ENCODE measurements around the gene RPUSD1.
"Not testable (repeated sequence)": the region's sequence is repeated elsewhere in the genome, so short reads cannot be mapped to it uniquely, and the experiment has no call there.

RPUSD1 gene

DNA sequence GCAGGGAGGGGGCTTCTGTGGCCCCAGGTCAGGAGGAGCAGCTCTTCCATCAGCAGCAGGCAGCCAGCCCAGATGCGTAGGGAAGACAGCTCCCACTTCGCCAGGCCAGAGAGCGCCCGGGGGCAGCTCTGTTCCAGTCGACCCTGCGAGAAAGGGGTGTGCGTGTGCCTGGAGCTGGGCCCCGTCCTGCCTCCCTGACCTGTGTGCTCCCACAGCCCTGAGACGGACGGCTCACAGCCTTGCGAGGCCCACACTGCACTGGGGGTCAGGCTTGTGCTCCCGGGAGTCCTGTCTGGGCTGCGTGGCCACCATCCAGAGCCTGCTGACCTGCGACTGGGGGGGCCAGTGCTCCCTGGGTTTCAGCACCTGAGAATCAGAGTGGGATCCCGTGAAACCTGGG, 28.1 kb downstream of the RPUSD1 start:
- no peak overlapping the region for H3K27ac ChIP-seq
- H3K9me3 ChIP-seq, result no peaks in the 10 kb centered on the region
- TF ChIP-seq, protein P1, sequence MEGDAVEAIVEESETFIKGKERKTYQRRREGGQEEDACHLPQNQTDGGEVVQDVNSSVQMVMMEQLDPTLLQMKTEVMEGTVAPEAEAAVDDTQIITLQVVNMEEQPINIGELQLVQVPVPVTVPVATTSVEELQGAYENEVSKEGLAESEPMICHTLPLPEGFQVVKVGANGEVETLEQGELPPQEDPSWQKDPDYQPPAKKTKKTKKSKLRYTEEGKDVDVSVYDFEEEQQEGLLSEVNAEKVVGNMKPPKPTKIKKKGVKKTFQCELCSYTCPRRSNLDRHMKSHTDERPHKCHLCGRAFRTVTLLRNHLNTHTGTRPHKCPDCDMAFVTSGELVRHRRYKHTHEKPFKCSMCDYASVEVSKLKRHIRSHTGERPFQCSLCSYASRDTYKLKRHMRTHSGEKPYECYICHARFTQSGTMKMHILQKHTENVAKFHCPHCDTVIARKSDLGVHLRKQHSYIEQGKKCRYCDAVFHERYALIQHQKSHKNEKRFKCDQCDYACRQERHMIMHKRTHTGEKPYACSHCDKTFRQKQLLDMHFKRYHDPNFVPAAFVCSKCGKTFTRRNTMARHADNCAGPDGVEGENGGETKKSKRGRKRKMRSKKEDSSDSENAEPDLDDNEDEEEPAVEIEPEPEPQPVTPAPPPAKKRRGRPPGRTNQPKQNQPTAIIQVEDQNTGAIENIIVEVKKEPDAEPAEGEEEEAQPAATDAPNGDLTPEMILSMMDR (IDR thresholded peaks at IDR 0.05), result no peak
- H3K4me1 ChIP-seq, result peaks cover 0 to 4% (median 0%) of the 10 kb centered on the region in 4 donors
- peaks cover 0 to 47% of the 10 kb centered on the region in 2 donors for H3K27me3 ChIP-seq
- no peak for DNase-seq
- intact Hi-C loops (cut with DNase I; ENCODE audit: low total_unique reads), result no loop called here
- no peak overlapping the region for H3K4me3 ChIP-seq
- no peaks in the 10 kb centered on the region for H3K36me3 ChIP-seq

DNA sequence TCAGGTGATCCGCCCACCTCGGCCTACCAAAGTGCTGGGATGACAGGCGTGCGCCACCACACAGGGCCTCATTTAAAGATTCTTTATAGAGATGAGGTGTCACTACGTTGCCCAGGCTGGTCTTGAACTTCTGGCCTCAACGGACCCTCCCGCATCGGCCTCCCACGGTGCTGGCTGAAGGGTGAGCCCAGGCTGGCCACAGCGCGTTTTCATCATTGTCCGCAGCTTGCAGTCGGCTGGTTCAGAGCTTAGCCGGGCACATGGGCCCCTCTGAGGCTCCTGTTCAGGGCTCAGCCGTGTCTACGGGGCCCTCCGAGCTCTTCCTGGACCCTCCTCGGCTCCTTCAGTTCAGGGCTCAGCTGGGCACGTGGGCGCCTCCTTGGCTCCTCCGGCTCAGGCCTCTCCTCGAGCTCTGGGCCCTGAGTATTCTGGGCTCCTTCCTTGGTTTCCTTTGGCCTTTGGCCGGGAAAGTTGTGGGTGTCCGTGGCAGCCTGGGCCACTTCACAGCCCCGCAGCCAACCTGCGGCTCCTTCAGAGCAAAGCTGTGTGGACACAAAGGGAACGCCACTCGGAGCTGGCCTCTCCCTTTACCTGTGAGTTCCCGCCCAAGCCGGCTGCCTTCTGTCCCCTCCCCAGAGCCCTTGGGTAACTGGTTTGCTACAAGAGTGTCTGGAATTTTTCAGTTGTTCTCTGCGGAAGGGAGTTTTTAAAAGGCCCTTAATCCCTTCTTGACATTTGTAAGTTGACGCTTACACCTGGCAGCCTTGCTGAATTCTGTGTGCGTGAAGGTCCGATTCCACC, 28.9 kb downstream of the RPUSD1 start:
- Histone ChIP-seq H3K36me3 (no peaks in the 10 kb centered on the region), H3K27me3 (peaks cover 0 to 41% of the 10 kb centered on the region in 2 donors), H3K4me3 (no peak overlapping the region), H3K27ac (no peak overlapping the region), H3K9me3 (no peaks in the 10 kb centered on the region), H3K4me1 (peaks cover 0 to 4% (median 0%) of the 10 kb centered on the region in 4 donors)
- TF ChIP-seq, protein P1 (IDR thresholded peaks at IDR 0.05), result no peak
- intact Hi-C loops (cut with DNase I; ENCODE audit: low total_unique reads), result no loop called here
- no peak for DNase-seq

DNA sequence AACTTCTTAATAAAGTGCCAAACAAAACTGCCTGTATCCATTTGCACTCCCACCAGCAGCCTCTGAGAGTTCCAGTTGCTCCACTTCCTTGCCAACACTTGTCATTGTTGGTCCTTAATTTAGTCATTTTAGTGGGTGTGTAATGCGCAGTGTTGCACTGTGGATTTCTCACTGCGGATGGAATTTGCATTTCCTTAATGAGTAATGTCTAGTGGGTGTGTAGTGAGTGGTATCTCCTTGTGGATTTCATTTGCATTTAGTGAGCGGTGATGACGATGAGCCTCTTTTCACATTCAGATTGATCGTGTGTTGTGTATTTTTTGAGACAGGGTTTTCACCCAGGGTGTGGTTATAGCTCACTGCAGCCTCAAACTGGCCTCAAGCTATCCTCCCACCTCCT, 31.8 kb downstream of the RPUSD1 start:
- Histone ChIP-seq H3K27me3 (peaks cover 0 to 20% of the 10 kb centered on the region in 2 donors), H3K9me3 (no peaks in the 10 kb centered on the region)
- TF ChIP-seq, protein P1 (IDR thresholded peaks at IDR 0.05), result no peak

DNA sequence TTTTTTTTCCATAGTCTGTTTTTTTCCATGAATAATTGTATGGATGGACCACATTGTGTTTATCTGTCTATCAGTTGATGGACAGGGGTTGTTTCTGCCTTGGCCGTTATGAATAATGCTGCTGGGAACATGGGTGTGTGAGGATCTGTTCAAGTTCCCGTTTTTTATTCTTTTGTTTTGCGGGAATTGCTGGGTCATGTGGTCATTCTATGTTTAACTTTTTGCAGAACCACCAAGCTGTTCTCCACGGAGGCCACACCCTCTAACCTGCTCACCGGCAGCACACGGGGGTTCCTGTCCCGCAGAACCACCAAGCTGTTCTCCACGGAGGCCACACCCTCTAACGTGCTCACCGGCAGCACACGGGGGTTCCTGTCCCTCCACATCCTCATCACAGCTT, 33.5 kb downstream of the RPUSD1 start:
- DNase-seq, result no peak
- no peaks in the 10 kb centered on the region for H3K9me3 ChIP-seq
- no peak overlapping the region for H3K4me3 ChIP-seq
- TF ChIP-seq, protein P1 (IDR thresholded peaks at IDR 0.05), result no peak
- peaks cover 0 to 10% of the 10 kb centered on the region in 2 donors for H3K27me3 ChIP-seq
- intact Hi-C loops (cut with DNase I; ENCODE audit: low total_unique reads), result no loop called here
- H3K4me1 ChIP-seq, result peaks cover 0 to 5% (median 0%) of the 10 kb centered on the region in 4 donors
- H3K36me3 ChIP-seq, result no peaks in the 10 kb centered on the region
- no peak overlapping the region for H3K27ac ChIP-seq

More for the DNA sequence above, 31.8 kb downstream of the RPUSD1 start:
- no peaks in the 10 kb centered on the region for H3K36me3 ChIP-seq
- no peak overlapping the region for H3K4me3 ChIP-seq
- no peak overlapping the region for H3K27ac ChIP-seq
- H3K4me1 ChIP-seq, result peaks cover 0 to 4% (median 0%) of the 10 kb centered on the region in 4 donors
- intact Hi-C loops (cut with DNase I; ENCODE audit: low total_unique reads), result no loop called here
- no peak for DNase-seq

DNA sequence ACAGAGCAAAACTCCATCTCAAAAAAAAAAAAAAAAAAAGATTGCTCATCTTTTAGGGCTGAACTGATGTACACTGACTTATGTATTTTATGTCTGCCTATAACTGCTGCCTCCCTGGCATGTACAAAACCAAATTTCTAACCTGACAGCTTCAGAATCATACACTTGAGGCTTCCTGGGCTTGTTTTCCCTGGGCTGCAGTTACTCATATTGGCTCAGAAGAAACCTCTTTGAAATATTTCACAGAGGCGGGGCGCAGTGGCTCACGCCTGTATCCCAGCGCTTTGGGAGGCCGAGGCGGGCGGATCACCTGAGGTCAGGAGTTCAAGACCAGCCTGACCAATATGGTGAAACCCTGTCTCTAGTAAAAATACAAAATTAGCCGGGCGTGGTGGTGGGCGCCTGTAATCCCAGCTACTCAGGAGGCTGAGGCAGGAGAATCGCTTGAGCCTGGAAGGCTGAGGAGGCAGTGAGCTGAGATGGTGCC, 34.0 kb downstream of the RPUSD1 start:
- H3K27me3 ChIP-seq; H3K9me3 ChIP-seq; DNase-seq; H3K4me3 ChIP-seq; intact Hi-C loops (cut with DNase I; ENCODE audit: low total_unique reads); H3K27ac ChIP-seq; H3K36me3 ChIP-seq; H3K4me1 ChIP-seq: not testable (repeated sequence)

DNA sequence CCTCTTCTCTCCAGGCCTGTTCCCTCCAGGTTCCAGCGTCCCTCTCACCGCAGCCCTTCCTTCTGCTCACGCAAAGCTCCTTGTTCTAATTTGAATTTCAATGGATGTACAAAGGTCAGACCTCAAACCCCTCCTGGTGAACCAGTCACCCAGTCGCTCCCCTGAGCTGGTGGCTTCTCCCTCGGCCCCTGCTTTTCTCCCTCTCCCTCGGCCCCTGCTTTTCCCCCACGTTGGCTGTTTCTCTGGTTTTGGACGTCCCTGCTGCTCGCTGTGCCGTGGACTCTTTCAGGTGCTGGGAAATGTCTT, 36.2 kb downstream of the RPUSD1 start:
- TF ChIP-seq, protein P1 (IDR thresholded peaks at IDR 0.05), result no peak
- Histone ChIP-seq H3K27ac (no peak overlapping the region), H3K4me3 (no peak overlapping the region), H3K4me1 (peaks cover 0 to 5% (median 0%) of the 10 kb centered on the region in 4 donors), H3K27me3 (peaks cover 0 to 10% of the 10 kb centered on the region in 2 donors), H3K9me3 (no peaks in the 10 kb centered on the region), H3K36me3 (no peaks in the 10 kb centered on the region)
- no peak for DNase-seq
- intact Hi-C loops (cut with DNase I; ENCODE audit: low total_unique reads), result no loop called here

All from tibial artery (tissue), 4 donors.